Fibroblast of peridontal ligament (primary cell): ENCODE data around the gene ADGRG1.
"Not testable (repeated sequence)": the region's sequence is repeated elsewhere in the genome, so short reads cannot be mapped to it uniquely, and the experiment has no call there.

Source experiments
- DNase-seq: peaks from one replicate; pipeline ENCODE4 v3.0.0-alpha.2; 2010; ENCODE audit errors: extremely low read depth

Gene ADGRG1

DNA sequence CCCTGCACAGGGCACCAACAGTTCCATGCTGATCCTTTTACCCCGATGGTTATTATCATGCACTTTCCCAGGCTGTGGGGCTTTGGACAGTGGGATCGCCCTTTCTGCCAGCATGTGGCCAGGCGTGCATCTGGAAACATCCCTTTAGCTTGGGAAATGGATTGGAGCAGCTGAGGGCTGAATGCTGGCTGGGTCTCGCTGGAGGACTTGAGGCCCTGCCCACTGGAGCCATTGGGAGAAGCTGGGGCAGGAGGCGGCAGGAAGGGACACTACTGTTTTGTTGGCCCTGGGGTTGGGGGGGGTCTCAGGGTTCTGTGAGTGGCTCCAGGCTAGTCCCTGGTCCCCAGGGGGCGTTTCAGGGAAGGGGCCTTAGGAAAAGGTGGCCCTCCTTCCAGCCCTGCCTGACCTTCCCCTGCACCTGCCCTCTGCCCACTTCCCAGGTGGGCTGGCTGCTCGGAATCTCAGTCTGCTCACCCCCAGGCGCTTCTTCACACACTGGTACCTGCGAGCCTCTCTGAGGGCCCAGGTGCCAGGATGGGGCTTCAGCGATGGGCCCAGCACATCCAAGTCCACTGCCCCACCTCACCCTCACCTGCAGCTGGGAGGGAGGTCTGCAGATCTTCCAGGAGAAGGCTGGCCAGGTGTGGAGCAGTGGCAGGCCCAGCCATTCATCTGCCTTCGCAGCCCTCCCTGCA is 38.1 kb downstream of the ADGRG1 start:
- DNase-seq = no peak

DNA sequence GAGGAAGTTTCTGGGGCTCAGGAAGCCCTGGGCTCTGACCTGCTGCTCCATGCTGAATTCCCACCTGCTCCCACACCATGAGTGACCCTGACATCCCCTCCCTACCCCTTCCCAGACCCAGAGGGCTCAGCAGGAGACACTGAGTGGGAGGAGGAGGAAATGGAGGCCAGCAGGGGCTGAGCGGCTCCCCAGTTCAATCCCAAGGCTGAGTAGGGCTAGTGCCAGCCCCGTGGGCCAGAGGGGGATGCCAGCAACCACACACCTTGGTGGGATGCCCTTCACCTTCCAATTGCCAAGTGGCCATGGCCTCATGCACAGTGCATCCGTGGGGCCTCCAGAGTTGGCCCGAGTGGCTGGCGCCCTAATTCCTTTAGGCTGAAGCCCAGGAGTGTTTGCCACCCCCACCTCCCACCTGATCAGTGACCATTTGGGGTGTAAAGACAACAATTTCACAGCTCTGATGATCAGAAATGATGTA is 38.7 kb downstream of the ADGRG1 start:
- no peak for DNase-seq

DNA sequence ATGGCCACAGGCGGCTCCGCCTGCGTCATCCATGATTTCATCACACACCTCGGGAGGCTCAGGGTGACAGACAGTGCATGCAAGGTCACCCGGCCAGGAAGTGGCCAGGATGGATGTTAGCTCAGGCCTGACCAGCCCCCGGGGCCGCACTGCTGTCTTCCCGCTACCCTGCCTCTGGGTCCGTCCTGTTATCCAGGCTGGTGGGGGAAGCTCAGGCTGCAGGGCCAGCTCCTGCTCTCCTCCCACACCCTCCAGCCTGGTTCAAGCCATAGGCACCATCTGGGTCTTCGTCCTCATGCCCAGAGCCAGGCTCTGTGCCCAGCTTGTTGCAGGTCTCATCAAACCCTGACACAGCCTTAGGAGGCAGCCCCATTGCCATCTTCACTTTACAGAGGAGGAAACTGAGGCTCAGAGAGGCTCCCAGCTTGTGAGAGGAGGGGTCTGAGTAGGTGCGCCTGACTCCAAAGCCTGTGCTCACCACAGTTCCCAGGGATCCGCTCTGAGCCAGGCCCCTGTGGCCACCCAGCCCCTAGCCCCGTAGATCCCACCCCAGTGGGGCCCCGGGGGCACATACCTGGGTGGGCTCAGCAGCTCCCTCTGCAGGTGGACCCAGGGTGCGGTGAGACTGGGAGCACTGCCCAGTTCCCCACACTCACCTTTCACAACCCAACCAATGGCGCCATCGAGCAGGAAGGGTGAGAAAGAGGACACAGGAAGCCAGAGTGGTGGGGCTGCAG is 39.3 kb downstream of the ADGRG1 start:
- DNase-seq = no peak

DNA sequence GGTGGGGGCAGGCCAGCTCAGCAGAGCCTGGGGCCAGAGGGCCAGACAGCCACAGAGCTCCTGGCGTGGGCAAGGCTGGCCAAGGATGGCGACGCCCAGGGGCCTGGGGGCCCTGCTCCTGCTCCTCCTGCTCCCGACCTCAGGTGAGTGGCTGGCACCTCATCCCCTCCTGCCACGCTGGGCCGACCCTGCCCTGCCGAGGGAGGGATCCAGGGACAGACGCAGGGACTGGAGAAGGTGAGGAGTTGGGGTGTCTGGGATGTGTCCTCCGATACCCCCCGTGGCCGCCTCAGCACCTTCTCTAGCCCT is 39.8 kb downstream of the ADGRG1 start, which contains the start of gene ADGRG3:
ADGRG3 (plus strand) TSS at position 44 of the 309 bp plus-strand sequence; CDS start at position 86, 42 bp downstream.
- DNase-seq = no peak

DNA sequence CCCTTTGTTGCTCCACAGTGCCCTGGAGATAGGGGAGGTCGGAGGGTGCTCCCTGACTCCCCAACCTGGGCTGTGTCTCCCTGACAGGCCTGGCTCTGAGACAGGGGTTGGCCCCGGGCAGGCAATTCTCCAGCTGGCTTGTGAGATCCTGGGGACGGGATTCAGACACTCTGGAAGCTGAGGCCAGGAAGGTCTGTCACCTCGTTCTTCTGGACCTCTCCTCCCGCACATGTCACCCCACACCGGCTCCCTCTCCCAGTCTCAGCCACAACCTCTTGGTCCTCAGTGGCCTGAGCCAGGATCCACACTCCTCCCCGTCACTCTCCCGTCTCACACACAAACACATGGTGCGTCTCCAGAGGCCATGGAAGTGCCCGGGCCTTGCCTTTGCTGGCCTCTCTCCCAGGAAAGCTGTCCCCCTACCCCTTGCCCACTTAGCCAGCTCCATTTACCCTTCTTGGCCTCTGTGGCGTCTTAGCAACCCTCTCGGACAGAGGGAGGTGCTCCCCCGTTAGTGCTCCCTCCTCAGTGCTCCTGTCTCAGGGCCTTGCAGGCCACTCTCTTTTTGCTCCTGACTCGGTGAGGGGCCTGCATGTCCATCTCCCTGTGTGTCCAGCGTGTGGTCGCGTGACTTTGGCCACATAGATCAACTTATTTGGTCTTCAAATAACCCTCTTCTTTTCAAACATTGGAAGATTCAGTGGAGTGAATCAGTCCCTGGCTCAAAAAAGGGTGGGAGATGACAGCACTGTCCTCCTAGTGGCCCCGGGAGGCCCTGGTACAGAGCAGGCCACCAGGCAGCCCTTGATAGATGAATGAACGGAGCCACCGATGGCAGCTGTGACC is 40.4 kb downstream of the ADGRG1 start:
- DNase-seq = no peak

DNA sequence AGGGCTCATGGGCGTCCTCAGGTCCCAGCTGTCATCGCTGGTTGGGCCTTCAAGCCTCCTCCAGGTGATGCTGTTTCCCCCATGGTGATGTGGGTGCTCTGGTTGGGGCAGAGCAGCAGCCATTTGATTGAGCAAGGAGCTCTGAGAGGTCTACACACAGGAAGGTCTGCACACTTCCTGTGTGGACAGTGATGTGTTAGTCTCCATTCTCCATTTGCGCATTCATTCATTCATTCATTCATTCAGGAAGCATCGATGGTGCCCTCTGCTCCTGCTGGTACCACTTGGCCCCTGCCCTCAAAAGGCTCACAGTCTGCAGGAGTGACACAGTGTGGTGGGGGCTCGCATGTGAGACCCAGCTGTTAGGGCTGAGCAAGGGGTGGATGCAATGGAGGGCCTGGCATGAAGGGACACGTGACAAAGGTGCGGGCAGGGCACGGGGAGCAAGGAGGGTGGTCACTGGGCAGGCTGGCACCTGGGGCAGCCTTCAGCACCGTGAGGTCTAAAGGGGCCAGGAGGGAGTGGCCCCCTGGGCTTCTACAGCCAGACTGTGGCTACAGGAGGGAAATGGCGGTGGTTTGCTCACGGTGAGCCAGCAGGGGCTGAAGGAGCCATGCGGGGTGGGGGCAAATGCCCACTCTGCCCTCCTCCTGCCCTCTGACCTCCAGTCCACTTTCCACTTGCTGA is 41.2 kb downstream of the ADGRG1 start:
- no peak for DNase-seq

DNA sequence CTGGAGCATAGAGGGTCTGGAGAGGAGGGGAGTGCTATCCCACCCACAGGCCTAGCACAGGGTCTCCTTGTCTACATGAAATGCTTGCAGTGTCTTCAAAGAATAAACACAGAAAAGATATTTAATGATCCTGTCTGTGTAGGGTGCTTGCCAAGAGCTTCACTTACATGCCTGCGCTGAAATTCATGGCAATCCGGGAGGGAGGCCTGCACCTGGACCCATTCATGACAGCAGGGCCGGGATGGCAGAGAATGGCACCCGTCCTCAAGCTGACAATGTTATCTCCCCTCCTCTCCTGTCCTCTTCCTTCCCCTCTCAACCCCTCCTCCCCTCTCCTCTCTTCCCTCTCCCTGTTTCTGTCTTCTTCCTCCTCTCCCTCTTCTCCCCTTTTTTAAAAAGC is 41.8 kb downstream of the ADGRG1 start:
- no peak for DNase-seq

DNA sequence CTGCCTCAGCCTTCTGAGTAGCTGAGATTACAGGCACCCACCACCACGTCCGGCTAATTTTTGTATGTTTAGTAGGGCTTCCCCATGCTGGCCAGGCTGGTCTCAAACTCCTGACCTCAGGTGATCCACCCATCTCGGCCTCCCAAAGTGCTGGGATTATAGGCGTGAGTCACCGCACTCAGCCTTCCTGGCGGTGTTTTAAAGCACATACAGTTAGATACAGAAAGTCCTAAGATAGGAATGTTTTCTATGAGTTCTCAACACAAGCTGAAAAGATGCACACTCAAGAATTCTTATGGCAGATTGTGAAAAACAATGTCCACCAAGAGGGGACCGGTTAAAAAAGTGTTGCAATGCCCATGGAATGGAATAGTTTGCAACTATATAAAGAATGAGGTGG is 43.0 kb downstream of the ADGRG1 start:
- not testable (repeated sequence) for DNase-seq

DNA sequence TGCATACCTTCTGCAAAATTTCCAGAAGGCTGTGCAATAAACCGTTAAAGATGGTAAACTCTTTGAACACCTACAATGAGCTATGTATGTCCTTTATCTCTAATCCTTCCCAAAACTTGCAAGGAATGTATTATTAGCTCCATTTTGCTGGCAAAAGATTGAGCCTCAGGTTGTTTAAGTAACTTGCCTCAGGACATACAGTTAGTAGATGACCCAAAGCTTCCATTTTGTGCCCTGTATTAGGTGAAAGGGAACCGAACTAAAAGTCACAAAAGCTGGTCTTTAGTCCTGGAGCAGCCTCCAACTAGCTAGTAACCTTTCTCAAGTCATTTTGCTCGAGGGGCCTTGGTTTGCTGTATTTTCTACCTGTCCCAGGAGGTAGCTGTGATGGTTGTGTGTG is 44.0 kb downstream of the ADGRG1 start:
- no peak for DNase-seq

DNA sequence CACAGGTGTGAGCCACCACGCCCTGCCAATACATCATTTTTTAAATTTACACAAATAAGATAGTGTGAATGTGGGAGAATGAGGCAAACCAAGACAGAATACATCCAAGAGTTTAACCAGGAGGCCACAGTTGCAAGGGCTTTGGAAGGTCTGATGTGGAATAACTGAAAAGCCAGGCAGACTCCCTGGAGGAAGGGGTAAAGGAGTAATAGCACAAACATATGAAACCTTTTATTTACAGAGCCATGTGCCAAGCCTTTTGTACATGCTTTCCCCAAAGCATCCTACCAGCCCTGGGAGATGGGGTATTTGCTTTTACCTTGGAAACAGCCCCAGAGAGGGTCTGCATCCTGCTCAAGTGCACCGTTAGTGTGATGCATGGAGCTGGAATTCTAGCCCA is 44.4 kb downstream of the ADGRG1 start:
- no peak for DNase-seq

DNA sequence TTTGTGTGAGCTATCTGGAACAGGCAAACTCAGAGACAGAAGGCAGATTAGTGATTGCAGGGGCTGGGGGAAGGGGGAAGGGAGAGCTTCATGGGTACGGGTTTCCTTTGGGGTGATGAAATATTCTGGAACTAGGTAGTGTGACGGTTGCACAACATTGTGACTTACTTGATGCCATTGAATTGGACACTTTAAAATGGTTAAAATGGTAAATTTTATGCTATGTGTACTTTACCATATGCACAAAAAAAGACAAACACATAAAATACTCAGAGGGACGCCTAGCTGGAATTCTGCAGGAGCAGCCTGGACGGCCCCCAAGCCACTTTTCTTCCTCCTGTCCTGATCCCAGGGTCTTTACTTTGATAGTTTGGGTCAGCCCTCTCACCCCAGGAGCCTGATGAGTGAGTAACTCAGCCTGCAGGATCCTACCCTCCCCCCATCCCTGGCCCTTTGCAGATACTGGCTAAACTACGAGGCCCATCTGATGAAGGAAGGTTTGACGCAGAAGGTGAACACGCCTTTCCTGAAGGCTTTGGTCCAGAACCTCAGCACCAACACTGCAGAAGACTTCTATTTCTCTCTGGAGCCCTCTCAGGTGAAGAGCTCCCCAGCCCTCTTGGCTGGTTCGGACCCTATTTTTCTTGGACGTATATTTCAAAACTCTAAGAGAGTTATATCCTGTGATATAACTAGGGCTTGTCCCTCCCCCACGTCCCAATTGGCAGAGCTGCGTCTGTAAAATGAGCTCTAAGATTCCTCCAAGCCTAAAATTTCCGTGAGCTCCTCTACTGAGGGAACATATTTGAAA is 47.5 kb downstream of the ADGRG1 start:
- no peak for DNase-seq

DNA sequence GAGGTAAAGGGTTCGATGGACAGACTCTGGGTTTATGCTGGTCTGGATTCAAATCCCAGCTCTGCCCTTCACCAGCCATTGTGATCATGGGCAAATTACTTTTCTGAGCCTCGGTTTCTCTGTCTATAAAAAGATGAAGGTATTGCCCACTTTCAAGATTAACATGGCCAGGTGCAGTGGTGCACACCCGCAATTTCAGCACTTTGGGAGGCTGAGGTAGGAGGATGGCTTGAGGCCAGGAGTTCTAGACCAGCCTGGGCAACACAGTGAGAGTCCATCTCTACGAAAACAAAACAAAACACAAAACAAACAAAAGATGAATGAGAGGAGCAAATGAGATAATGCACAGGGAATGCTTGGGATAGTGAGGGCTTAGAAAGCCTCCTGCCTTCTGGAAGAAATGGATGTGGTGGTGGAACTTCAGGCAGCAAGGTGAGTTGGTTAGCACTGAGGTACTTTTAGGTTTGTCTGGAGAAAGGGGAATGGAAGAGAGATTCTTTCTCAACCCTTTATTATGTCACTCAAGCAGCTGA is 48.2 kb downstream of the ADGRG1 start:
- DNase-seq = no peak

DNA sequence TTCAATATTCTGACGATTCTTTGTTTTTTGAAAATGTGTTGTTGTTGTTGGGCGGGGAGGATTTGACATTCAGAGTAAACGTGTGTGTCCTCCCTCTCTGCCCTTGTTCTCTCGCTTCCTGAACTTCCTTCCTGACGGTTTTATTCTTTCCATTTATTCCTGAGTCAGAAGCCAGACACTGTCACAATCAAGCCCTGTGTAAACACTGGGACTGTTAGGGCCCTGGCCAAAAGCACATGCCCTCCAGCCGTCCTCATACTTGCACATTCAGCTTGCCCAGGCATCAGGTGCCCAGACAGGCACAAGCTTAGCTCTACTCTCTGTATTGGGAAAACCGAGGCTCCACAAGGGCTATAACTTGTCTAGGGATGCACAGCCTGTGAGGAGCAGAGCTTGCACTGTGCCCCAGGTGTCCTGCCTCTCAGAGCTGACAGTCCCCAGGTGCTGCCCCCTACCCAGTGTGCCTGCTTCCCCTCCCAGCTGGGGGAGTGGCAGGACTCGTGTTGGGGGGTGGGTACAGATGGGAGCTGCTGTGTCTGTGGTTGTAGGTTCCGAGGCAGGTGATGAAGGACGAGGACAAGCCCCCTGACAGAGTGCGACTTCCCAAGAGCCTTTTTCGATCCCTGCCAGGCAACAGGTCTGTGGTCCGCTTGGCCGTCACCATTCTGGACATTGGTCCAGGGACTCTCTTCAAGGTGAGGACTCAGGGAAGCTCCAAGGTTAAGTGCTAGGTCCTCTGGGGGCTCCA is 49.4 kb downstream of the ADGRG1 start:
- DNase-seq = no peak

DNA sequence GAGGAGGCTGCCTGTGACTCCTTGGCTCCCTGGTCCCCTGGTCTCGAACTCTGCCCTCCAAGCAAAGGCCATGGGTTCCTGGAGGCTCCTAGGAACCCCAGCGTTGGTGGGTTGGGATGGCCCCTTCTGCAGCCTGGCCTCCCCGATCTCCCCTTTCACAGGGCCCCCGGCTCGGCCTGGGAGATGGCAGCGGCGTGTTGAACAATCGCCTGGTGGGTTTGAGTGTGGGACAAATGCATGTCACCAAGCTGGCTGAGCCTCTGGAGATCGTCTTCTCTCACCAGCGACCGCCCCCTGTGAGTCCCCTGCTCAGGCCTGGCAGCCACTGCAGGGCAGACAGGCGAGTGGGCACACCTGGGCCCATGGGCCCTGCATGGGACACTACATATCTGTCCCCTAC is 50.6 kb downstream of the ADGRG1 start:
- no peak for DNase-seq

DNA sequence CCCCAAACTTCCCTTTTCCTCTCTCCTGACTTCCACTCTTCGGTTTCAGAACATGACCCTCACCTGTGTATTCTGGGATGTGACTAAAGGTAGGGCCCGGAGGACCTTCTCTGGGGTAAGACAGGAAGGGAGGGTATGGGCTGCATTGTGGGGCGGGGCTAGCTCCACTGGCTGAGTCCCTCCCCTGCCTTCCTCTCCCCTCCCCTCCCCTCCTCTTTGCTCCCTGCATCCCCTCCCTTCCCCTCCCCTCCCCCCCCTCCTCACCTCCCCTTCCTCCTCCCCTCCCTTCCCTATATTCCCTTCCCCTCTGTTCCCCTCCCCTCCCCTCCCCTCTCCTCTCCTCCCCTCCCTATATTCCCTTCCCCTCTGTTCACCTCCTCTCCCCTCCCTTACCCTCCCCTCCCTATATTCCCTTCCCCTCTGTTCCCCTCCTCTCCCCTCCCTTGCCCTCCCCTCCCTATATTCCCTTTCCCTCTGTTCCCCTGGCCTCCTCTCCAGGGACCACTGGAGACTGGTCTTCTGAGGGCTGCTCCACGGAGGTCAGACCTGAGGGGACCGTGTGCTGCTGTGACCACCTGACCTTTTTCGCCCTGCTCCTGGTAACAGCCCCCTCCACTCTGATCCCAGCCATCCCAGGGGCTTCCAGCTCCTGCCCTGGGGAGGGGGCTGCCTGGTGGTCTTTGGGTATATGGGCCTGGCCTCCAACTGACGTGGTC is 51.5 kb downstream of the ADGRG1 start:
- no peak for DNase-seq

DNA sequence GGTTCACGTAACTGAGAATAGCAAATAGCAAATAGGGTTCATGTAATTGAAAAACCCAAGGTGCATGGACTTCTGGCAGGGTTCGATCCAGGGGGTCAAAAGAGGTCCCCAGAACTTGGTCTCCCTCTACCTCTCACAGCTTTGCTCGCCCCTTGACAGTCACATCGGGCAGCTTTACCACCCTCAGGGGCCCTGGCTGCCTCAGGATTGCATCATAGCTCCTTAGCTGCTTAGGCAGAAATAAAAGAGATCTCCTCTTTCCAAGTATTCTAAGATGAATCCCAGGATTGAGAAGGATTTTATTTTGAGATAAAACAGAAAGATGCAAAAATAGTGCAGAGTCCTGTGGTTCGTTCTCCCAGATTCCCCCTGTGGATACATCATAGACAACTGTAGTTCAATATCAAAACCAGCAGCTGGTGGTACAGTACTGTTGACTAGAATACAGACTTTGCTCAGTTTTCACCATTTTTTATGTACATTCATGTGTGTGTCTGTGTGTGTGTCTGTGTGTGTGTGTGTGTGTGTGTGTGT is 52.5 kb downstream of the ADGRG1 start:
- no peak for DNase-seq

DNA sequence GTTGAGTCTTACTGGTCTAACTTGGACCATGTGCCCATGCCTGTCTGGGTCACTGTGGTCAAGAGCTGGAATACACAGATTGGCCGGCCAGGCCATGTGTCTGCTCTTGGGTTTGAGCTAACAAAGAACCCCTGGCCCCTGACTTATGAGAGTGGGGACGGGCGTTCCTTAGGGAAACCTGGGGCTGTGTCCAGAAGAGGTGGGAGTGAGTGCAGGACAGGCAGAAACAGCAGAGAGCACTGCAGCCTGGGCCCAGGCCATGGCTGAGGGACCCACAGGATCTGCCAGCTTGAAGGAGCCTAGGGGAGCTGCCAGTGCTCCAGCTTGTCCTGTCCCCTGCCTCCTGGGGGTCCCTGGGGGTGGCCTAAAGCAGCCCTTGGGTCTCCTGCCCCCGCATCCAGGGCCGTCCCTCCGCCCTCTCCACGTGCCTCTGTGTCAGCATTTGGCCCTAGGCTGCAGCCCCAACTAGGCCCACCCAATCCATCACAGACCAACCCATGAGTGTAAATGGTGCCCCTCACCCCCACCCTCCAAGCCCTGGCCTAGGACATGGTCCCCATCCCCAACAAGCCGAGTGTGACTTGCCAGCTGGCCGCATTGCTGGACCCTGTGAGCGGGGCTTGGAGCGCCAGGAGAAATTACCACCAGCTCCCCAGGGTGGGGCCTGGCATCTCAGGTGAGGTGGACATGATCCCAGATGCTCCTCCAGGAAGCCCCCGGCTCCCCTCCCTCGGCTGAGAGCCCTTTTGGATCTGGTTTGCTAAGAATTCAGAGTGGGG is 53.7 kb downstream of the ADGRG1 start:
- no peak for DNase-seq
